ENCODE data around the gene ATF4. TPM values are rescaled to one million over a fixed set of nuclear protein-coding genes. Genes with fewer than 3 reads are reported as not detected.

ATF4 gene
- total and polyA plus RNA-seq, 2 of the 8 experiments (the other 6 are each of a cell fraction or from before 2014, with no cell fraction given), result 553 to 704 TPM

DNA sequence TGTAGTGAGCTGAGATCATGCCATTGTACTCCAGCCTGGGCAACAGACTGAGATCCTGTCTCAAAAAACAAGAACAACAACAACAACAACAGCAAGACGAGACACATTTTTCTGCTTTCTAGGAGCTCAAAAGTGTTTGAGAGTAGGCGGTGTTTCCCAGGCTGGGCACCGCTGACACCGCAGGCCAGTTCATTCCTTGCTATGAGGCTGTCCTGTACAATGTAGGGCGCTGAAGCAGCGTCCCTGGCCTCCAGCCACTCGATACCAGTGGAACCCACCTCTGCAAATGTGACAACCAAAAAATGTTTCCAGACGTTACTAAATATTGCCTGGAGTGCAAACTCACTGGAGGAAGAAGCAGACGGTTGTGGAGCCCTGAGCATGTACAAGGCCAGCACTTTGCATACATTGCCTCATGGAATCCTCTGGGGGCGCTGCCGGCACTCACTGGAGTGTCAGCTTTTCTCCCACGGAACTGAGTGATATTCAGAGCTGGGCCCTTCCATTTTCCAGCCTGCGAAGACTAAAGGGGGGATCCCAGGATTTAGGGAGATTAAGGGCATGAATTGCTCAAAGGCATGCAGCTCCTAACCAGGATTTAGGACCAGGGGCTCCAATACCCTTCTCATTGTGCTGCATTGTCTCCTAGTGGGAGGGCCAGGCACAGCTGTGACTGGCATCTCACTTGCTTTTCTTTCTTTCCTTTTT lies 24.1 kb upstream of the ATF4 start:
- H3K56ac ChIP-seq (replicated peaks; ENCODE audit: insufficient read length, low read depth, low read length), result no peak overlapping the region
- DNase-seq (ENCODE audit: low read depth in 1 of 2, low spot score in 2 of 2) (peak in 1 of 2 experiments; percentile 76), FAIRE-seq (peak; percentile 95)
- H3K23me2 ChIP-seq (ENCODE audit: low read depth, low read length), result no peaks in the 10 kb centered on the region
- no peak overlapping the region for H2BK120ac ChIP-seq (replicated peaks; ENCODE audit: low read depth, low read length)
- POLR2A ChIA-PET (ENCODE audit: partially characterized antibody), result interaction anchor here (0.9 to 2.5 kb wide), 8 partner anchors 9 to 177 kb away, joined by 3 to 14 read pairs (median 6); partner anchors contain the start of genes ATF4 and RPL3
- H4K5ac ChIP-seq (ENCODE audit: insufficient read length, low read depth, low read length), result no peak overlapping the region
- H2BK12ac ChIP-seq (ENCODE audit: low read depth, low read length), result no peak overlapping the region
- no peak overlapping the region for H3K4me3 ChIP-seq (ENCODE audit: extremely low read depth in 1 of 4, insufficient read depth in 2 of 4, low read depth in 3 of 4, low read length in 4 of 4)
- CTCF ChIA-PET (ENCODE audit: partially characterized antibody), result interaction anchor here (0.5 to 19.7 kb wide), 41 partner anchors 9 to 543 kb away, joined by 3 to 361 read pairs (median 4); partner anchors contain the start of genes ATF4 and RPS19BP1
- peaks cover 0 to 4% of the 10 kb centered on the region in 2 experiments for H4K20me1 ChIP-seq (replicated peaks in 1 of 2; ENCODE audit: control insufficient read depth in 1 of 2, insufficient read depth in 2 of 2, low read length in 2 of 2)
- no peaks in the 10 kb centered on the region for H3K36me3 ChIP-seq (ENCODE audit: control insufficient read depth in 2 of 4, insufficient read depth in 4 of 4, low read length in 3 of 4)
- H3K4me2 ChIP-seq (ENCODE audit: insufficient read depth in 1 of 2, low read depth in 2 of 2, low read length in 2 of 2), result no peak overlapping the region
- no peaks in the 10 kb centered on the region for H3K79me2 ChIP-seq (ENCODE audit: control insufficient read depth in 1 of 2, insufficient read depth in 2 of 2, low read length in 2 of 2)
- H3K4me1 ChIP-seq (replicated peaks in 1 of 4; ENCODE audit: control insufficient read depth in 3 of 4, insufficient read depth in 4 of 4, low read length in 3 of 4), result no peaks in the 10 kb centered on the region; a peak in 1 of 7 replicates
- no peak overlapping the region for H2BK5ac ChIP-seq (ENCODE audit: low read depth, low read length)
- no peak overlapping the region for H4K8ac ChIP-seq (ENCODE audit: extremely low read depth, insufficient read depth, low read length)
- no peak overlapping the region for H3K27ac ChIP-seq (ENCODE audit: low read depth, low read length)
- H4K91ac ChIP-seq (replicated peaks; ENCODE audit: insufficient read length, low read length), result no peak overlapping the region
- H3K14ac ChIP-seq (ENCODE audit: insufficient read length), result no peak overlapping the region
- no peak overlapping the region for H3K9ac ChIP-seq (replicated peaks in 1 of 4; ENCODE audit: extremely low read depth in 1 of 4, low read depth in 3 of 4, low read length in 3 of 4)
- H2AFZ ChIP-seq (ENCODE audit: low read length), result no peak overlapping the region
- H3K79me1 ChIP-seq (ENCODE audit: low read depth, low read length), result no peaks in the 10 kb centered on the region
- H3K4ac ChIP-seq (replicated peaks; ENCODE audit: insufficient read length, low read depth, low read length), result no peak overlapping the region
- no peaks in the 10 kb centered on the region for H3K9me3 ChIP-seq (ENCODE audit: insufficient read depth in 2 of 2, low read depth in 1 of 2, low read length in 1 of 2)
- WGBS, 2 experiments (ENCODE audit: extremely low coverage in 1 of 2, insufficient coverage in 1 of 2, insufficient read length in 1 of 2, insufficient replicate concordance in 2 of 2, low coverage in 1 of 2, low lambda C conversion rate in 2 of 2, missing lambda C conversion rate in 1 of 2), result 50% methylated on average over 13 of the region's 13 CpGs; no CpG with 5 or more reads in 1 of the 2 experiments
- no peak overlapping the region for H2BK20ac ChIP-seq (ENCODE audit: low read length)
- H3K18ac ChIP-seq (ENCODE audit: extremely low read depth, low read length), result no peak overlapping the region
- no peak overlapping the region for H3K23ac ChIP-seq (ENCODE audit: insufficient read length)
- no peak overlapping the region for H2BK15ac ChIP-seq (ENCODE audit: low read length)
- H3K27me3 ChIP-seq (replicated peaks in 1 of 4; ENCODE audit: control insufficient read depth in 3 of 4, extremely low read depth in 1 of 4, insufficient read depth in 3 of 4, low read length in 3 of 4), result peaks cover 0 to 47% (median 16%) of the 10 kb centered on the region in 4 experiments; a peak in 5 of 7 replicates
- no peak overlapping the region for H2AK5ac ChIP-seq (ENCODE audit: low read depth, low read length)
- TF ChIP-seq, protein P1, sequence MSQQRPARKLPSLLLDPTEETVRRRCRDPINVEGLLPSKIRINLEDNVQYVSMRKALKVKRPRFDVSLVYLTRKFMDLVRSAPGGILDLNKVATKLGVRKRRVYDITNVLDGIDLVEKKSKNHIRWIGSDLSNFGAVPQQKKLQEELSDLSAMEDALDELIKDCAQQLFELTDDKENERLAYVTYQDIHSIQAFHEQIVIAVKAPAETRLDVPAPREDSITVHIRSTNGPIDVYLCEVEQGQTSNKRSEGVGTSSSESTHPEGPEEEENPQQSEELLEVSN (IDR thresholded peaks at IDR 0.05), result no peak
- TF ChIP-seq, protein P2, sequence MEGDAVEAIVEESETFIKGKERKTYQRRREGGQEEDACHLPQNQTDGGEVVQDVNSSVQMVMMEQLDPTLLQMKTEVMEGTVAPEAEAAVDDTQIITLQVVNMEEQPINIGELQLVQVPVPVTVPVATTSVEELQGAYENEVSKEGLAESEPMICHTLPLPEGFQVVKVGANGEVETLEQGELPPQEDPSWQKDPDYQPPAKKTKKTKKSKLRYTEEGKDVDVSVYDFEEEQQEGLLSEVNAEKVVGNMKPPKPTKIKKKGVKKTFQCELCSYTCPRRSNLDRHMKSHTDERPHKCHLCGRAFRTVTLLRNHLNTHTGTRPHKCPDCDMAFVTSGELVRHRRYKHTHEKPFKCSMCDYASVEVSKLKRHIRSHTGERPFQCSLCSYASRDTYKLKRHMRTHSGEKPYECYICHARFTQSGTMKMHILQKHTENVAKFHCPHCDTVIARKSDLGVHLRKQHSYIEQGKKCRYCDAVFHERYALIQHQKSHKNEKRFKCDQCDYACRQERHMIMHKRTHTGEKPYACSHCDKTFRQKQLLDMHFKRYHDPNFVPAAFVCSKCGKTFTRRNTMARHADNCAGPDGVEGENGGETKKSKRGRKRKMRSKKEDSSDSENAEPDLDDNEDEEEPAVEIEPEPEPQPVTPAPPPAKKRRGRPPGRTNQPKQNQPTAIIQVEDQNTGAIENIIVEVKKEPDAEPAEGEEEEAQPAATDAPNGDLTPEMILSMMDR (IDR thresholded peaks at IDR 0.05; ENCODE audit: control extremely low read depth in 1 of 3, insufficient read depth in 1 of 3, low read depth in 1 of 3, low read length in 3 of 3), result peak; percentile 80 to 90 (median 86)
- TF ChIP-seq RAD21 (IDR thresholded peaks at IDR 0.05 in 1 of 2, conservative IDR thresholded peaks at IDR 0.05 in 1 of 2; ENCODE audit: low read depth in 2 of 2, low read length in 2 of 2) (peak; percentile 33 to 53; a peak in 3 of 4 replicates), GABPA (IDR thresholded peaks at IDR 0.05; ENCODE audit: borderline replicate concordance, insufficient read depth, low read length) (0 out of 2 replicates have a peak, but pooled peaks have one; percentile 40), JUN (IDR thresholded peaks at IDR 0.05; ENCODE audit: low read depth, low read length) (no peak), RXRA (IDR thresholded peaks at IDR 0.05; ENCODE audit: insufficient read depth, low read depth, low read length) (no peak), YY1 (IDR thresholded peaks at IDR 0.05; ENCODE audit: low read depth, low read length) (no peak)

Data from H1 (cell line).